ENCODE results near the gene FN3K. TPM values are rescaled to one million over a fixed set of nuclear protein-coding genes. Genes with fewer than 3 reads are reported as not detected.

The FN3K gene
- polyA plus RNA-seq, 2 of the 4 experiments (the other 2 are of a cell fraction), result 1.3 to 13.2 TPM

- WGBS (ENCODE audit: missing lambda C conversion rate), result 87% methylated on average over 18 of the region's 18 CpGs
- FAIRE-seq (no peak), ATAC-seq (no peak), DNase-seq (ENCODE audit: low read depth in 1 of 2, low spot score in 1 of 2) (no peak)
- Histone ChIP-seq H3K27ac (no peak overlapping the region), H3K4me2 (no peak overlapping the region), H3K4me3 (no peak overlapping the region), H3K4me1 (peaks cover 23% of the 10 kb centered on the region), H3K9me3 (peaks cover 20% of the 10 kb centered on the region)
- ChIA-PET POLR2A (no interaction called here), CTCF (interaction anchor here (0.6 to 1.3 kb wide), 2 partner anchors 9 to 22 kb away, joined by 3 to 5 read pairs; no protein-coding TSS in a partner anchor)
- TF ChIP-seq ZNF302 (CRISPR knock-in tag; IDR thresholded peaks at IDR 0.05) (no peak), CBX8 (IDR thresholded peaks at IDR 0.05) (no peak), NR3C1 (IDR thresholded peaks at IDR 0.05) (no peak), USF2 (IDR thresholded peaks at IDR 0.05) (no peak), JUN (IDR thresholded peaks at IDR 0.05) (no peak), BHLHE40 (IDR thresholded peaks at IDR 0.05; ENCODE audit: low read depth, low read length) (no peak), FOXS1 (CRISPR knock-in tag; IDR thresholded peaks at IDR 0.05) (no peak), ZSCAN20 (CRISPR knock-in tag; IDR thresholded peaks at IDR 0.05) (no peak), HOXA7 (CRISPR knock-in tag; IDR thresholded peaks at IDR 0.05) (no peak), HOXB5 (CRISPR knock-in tag; IDR thresholded peaks at IDR 0.05) (no peak), NPAS2 (CRISPR knock-in tag; IDR thresholded peaks at IDR 0.05; ENCODE audit: borderline replicate concordance) (no peak), POLR2A (IDR thresholded peaks at IDR 0.05; ENCODE audit: low read length) (no peak), ZFP36 (IDR thresholded peaks at IDR 0.05; ENCODE audit: borderline replicate concordance, partially characterized antibody) (no peak), HOXB13 (CRISPR knock-in tag; IDR thresholded peaks at IDR 0.05; ENCODE audit: low read depth) (no peak), HDAC2 (IDR thresholded peaks at IDR 0.05) (no peak), MAFK (IDR thresholded peaks at IDR 0.05; ENCODE audit: partially characterized antibody) (no peak), ZC3H11A (IDR thresholded peaks at IDR 0.05) (no peak)
Measured at GRCh38 chr17:82690786-82691489, 44.5 kb upstream of the FN3K start.

- FAIRE-seq, result no peak
- Histone ChIP-seq H3K4me3 (no peak overlapping the region), H3K27ac (no peak overlapping the region), H3K4me2 (no peak overlapping the region), H3K9me3 (peaks cover 23% of the 10 kb centered on the region), H3K4me1 (peaks cover 17% of the 10 kb centered on the region)
- ChIA-PET POLR2A (no interaction called here), CTCF (interaction anchor here (0.6 to 1.3 kb wide), 2 partner anchors 22 to 23 kb away, joined by 3 to 5 read pairs; no protein-coding TSS in a partner anchor)
- ATAC-seq, result no peak
- no peak for DNase-seq (ENCODE audit: low read depth in 1 of 2, low spot score in 1 of 2)
- no peak for TF ChIP-seq ZSCAN20 (CRISPR knock-in tag; IDR thresholded peaks at IDR 0.05)
- no peak for TF ChIP-seq ZC3H11A (IDR thresholded peaks at IDR 0.05)
- no peak for TF ChIP-seq CTCF (IDR thresholded peaks at IDR 0.05)
- TF ChIP-seq TFCP2L1 (CRISPR knock-in tag; IDR thresholded peaks at IDR 0.05), result no peak
- no peak for TF ChIP-seq FOSL2 (IDR thresholded peaks at IDR 0.05)
- TF ChIP-seq FOSL2 (CRISPR knock-in tag; IDR thresholded peaks at IDR 0.05), result no peak
- no peak for TF ChIP-seq E2F6 (IDR thresholded peaks at IDR 0.05; ENCODE audit: borderline replicate concordance, low read depth)
- TF ChIP-seq ZFP36 (IDR thresholded peaks at IDR 0.05; ENCODE audit: borderline replicate concordance, partially characterized antibody), result no peak
- no peak for TF ChIP-seq KDM5A (IDR thresholded peaks at IDR 0.05)
- no peak for TF ChIP-seq FOSB (CRISPR knock-in tag; IDR thresholded peaks at IDR 0.05)
- no peak for TF ChIP-seq NPAS2 (CRISPR knock-in tag; IDR thresholded peaks at IDR 0.05; ENCODE audit: borderline replicate concordance)
- no peak for TF ChIP-seq ELK1 (IDR thresholded peaks at IDR 0.05; ENCODE audit: low read depth, low read length)
- no peak for TF ChIP-seq HEYL (CRISPR knock-in tag; IDR thresholded peaks at IDR 0.05)
- TF ChIP-seq HMGXB4 (CRISPR knock-in tag; IDR thresholded peaks at IDR 0.05; ENCODE audit: borderline replicate concordance), result no peak
- no peak for TF ChIP-seq MAX (IDR thresholded peaks at IDR 0.05)
- 95% methylated on average over 11 of the region's 17 CpGs for WGBS (ENCODE audit: missing lambda C conversion rate)
Measured at GRCh38 chr17:82691714-82692113, 43.7 kb upstream of the FN3K start.
